NCI-H82 treated with DMSO at 0.1 percent for 48 hours (cell line): ENCODE results near the gene PHLDA3.

Experiments
- DNase-seq: peaks from one replicate; lab custom pipeline; 2025; ENCODE audit not compliant: unreplicated experiment; lab: John Stamatoyannopoulos, UW

PHLDA3 gene

GRCh38 chr1:201465698-201466290 lies 3.2 kb downstream of the PHLDA3 start:
- DNase-seq, result no peak

GRCh38 chr1:201463071-201463552 lies 5.9 kb downstream of the PHLDA3 start:
- DNase-seq, result no peak

GRCh38 chr1:201461645-201462441 lies 7.1 kb downstream of the PHLDA3 start:
- no peak for DNase-seq

- no peak for DNase-seq
Observed at GRCh38 chr1:201460814-201461644, 8.0 kb downstream of the PHLDA3 start.

- DNase-seq, result no peak
Observed at GRCh38 chr1:201459775-201460174, 9.2 kb downstream of the PHLDA3 start.

- no peak for DNase-seq
Observed at GRCh38 chr1:201459052-201459451, 9.9 kb downstream of the PHLDA3 start.

- DNase-seq, result no peak
Observed at GRCh38 chr1:201457508-201457960, 11.5 kb downstream of the PHLDA3 start.

GRCh38 chr1:201456499-201457309 lies 12.3 kb downstream of the PHLDA3 start:
- DNase-seq, result no peak

GRCh38 chr1:201455098-201455497 lies 13.9 kb downstream of the PHLDA3 start:
- DNase-seq, result no peak

GRCh38 chr1:201454608-201455007 lies 14.4 kb downstream of the PHLDA3 start:
- DNase-seq, result no peak

GRCh38 chr1:201452866-201453265 lies 16.1 kb downstream of the PHLDA3 start:
- no peak for DNase-seq

- DNase-seq, result peak; percentile 15
Observed at GRCh38 chr1:201450721-201451291, 18.2 kb downstream of the PHLDA3 start.

GRCh38 chr1:201448990-201449389 lies 20.0 kb downstream of the PHLDA3 start:
- no peak for DNase-seq

- peak; percentile 56 for DNase-seq
Observed at GRCh38 chr1:201447903-201448871, 20.8 kb downstream of the PHLDA3 start.

GRCh38 chr1:201445310-201445709 lies 23.7 kb downstream of the PHLDA3 start:
- no peak for DNase-seq

- DNase-seq, result no peak
Observed at GRCh38 chr1:201444792-201445191, 24.2 kb downstream of the PHLDA3 start.

GRCh38 chr1:201443747-201444146 lies 25.2 kb downstream of the PHLDA3 start:
- no peak for DNase-seq

- DNase-seq, result no peak
Observed at GRCh38 chr1:201436969-201437368, 32.0 kb downstream of the PHLDA3 start.

GRCh38 chr1:201436393-201436792 lies 32.6 kb downstream of the PHLDA3 start:
- peak; percentile 61 for DNase-seq
